ENCODE measurements around the gene CLDN14.

DNA sequence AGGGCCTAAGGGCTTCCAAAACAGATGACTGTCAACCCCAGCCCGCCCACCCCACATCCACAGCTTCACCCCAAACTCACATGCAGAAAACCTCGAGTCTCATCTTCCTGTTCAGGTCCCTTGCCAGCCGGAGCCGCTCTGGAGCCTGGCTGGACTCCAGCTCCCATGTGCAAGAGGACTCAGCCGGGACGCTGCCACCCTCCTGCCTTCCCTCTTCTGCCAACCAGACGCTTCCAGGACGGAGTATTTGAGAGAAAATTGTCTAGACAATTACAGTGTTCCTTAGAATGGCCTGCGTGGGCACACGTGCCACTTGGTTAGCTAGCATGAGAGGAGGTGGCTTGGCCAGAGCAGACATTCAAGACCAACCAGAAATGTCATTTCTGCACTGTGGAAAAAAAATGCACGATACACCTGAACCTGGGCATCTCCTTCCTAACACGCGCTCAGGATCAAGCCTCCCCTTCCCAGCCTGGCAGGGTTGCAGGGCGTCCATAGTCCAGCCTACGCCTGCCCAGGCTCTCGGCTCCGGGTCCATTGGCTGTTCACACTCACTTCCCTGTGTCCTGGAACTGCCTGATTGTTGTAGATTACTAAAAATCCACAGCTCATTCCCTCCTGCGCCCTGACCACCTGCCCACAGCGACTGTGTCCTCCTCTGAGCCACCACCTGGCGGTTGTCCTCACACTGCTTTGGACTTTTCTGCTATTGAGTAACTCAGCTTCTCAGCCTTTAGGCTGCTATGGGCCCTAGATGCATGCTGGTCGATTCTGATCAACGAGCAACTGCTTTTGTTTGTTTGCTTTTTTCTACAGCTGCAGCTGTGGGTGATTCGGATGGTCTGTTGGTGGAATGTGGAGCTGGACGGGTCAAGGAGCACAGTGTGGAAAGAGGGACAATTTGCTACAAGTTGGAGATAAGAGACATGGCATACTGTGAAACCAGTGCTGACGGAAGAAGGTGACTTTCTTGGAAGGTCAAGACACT, at the start of gene CLDN14:
- no peak for TF ChIP-seq CTCF (IDR thresholded peaks at IDR 0.05; ENCODE audit: low read length)
- no peak for TF ChIP-seq EZH2 (IDR thresholded peaks at IDR 0.05; ENCODE audit: borderline replicate concordance, low read length)

Measured in OCI-LY1 (cell line).